HG02763 (cell line): Measurements from ENCODE around the gene KAT8.

ENCODE experiments used
- ATAC-seq: cut with Tn5 transposase; IDR thresholded peaks from one replicate; pipeline ENCODE4 v1.9.1; 2021; ENCODE audit warnings: mild to moderate bottlenecking, moderate library complexity; ENCODE audit not compliant: unreplicated experiment

Gene KAT8

GRCh38 chr16:31117384-31118222 is at the start of gene KAT8:
Gene KAT8 (plus strand): TSS chr16:31117664. CDS start chr16:31117682, 18 bp downstream.
- peak; percentile 84 for ATAC-seq

- no peak for ATAC-seq
These were observed 45.6 kb upstream of the KAT8 start for GRCh38 chr16:31071861-31072260.

GRCh38 chr16:31072540-31073141 is 44.8 kb upstream of the KAT8 start:
- peak; percentile 1 for ATAC-seq

GRCh38 chr16:31073142-31073969 is 44.1 kb upstream of the KAT8 start:
- peak; percentile 53 for ATAC-seq

GRCh38 chr16:31073970-31074813 is 43.3 kb upstream of the KAT8 start, which contains the start of the genes ZNF646 and ZNF668:
Gene ZNF646 (plus strand): TSS chr16:31074422. CDS start chr16:31076325, 1,903 bp downstream.
Gene ZNF668 (minus strand): TSS chr16:31074240. CDS start chr16:31064459, 9,781 bp downstream.
- ATAC-seq = peak; percentile 58

GRCh38 chr16:31074814-31075183 is 42.7 kb upstream of the KAT8 start:
- no peak for ATAC-seq

GRCh38 chr16:31076319-31076718 is 41.1 kb upstream of the KAT8 start:
- ATAC-seq = no peak

GRCh38 chr16:31077024-31077423 is 40.4 kb upstream of the KAT8 start:
- ATAC-seq = no peak

- ATAC-seq = no peak
These were observed 39.7 kb upstream of the KAT8 start for GRCh38 chr16:31077592-31078396.

- no peak for ATAC-seq
These were observed 38.7 kb upstream of the KAT8 start for GRCh38 chr16:31078597-31079341.

- ATAC-seq = no peak
These were observed 38.0 kb upstream of the KAT8 start for GRCh38 chr16:31079342-31079944.

GRCh38 chr16:31080035-31080629 is 37.3 kb upstream of the KAT8 start:
- ATAC-seq = no peak

- ATAC-seq = no peak
These were observed 36.6 kb upstream of the KAT8 start for GRCh38 chr16:31080756-31081419.

GRCh38 chr16:31081428-31082351 is 35.8 kb upstream of the KAT8 start:
- ATAC-seq = no peak

- no peak for ATAC-seq
These were observed 35.0 kb upstream of the KAT8 start for GRCh38 chr16:31082368-31083045.

GRCh38 chr16:31083081-31083480 is 34.4 kb upstream of the KAT8 start:
- no peak for ATAC-seq
